Sigmoid colon (tissue), 4 donors: ENCODE results near the gene CDC42BPB.

Experiments used
- EP300 ChIP-seq, 4 donors: sonication (generic); formaldehyde crosslinking; IDR thresholded peaks; one replicate each; pipeline ENCODE4 v1.6.1; 2017; ENCODE audit warnings: antibody characterized with exemption in 4 of 4
- POLR2A ChIP-seq, 2 donors: fragments of 450-650 bp; IDR thresholded peaks; one replicate each; pipeline ENCODE4 v1.6.1; 2016; ENCODE audit warnings: antibody characterized with exemption in 2 of 2, mild to moderate bottlenecking in 2 of 2, moderate library complexity in 2 of 2
- POLR2AphosphoS5 ChIP-seq, 4 donors: sonication (generic); formaldehyde crosslinking; IDR thresholded peaks; one replicate each; pipeline ENCODE4 v1.6.1; 2017; ENCODE audit warnings: antibody characterized with exemption in 4 of 4

DNA sequence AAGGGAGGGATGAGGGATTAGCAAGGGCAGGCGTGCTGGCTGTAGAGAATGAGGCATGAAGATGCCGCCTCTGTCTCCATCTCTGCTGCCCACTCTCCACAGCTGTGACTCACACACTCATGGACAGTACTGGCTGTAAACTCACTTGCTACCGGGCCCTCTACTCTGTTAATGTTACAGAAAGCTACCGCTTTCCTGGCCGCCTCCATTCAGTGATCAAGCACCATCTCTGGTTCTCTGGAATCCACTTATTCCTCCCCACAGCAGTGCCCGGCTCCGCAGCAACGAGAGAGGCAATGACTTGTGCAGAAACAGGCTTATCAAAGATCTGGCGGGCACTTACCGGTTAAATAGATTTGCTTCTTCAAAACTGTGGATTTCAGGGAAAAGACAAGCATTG is 100.1 kb downstream of the CDC42BPB start:
- no peak for TF ChIP-seq POLR2A (IDR thresholded peaks at IDR 0.05)
- no peak for TF ChIP-seq POLR2AphosphoS5 (IDR thresholded peaks at IDR 0.05)
- no peak for TF ChIP-seq EP300 (IDR thresholded peaks at IDR 0.05)
